Rectal smooth muscle tissue (tissue), 1 donor: ENCODE data around the gene RAB38.

Experiments used
- H3K27ac ChIP-seq: one replicate; pipeline ENCODE4 v1.7.0; 2013; ENCODE audit warnings: low read depth, low read length, inconsistent platforms
- H3K27me3 ChIP-seq: one replicate; pipeline ENCODE4 v1.7.0; 2013; ENCODE audit warnings: low read length; ENCODE audit not compliant: control insufficient read depth, insufficient read depth
- H3K36me3 ChIP-seq: one replicate; pipeline ENCODE4 v1.7.0; 2013; ENCODE audit warnings: low read length; ENCODE audit not compliant: control insufficient read depth, insufficient read depth
- H3K4me1 ChIP-seq: one replicate; pipeline ENCODE4 v1.7.0; 2013; ENCODE audit warnings: low read length; ENCODE audit not compliant: control insufficient read depth, insufficient read depth
- H3K4me3 ChIP-seq: one replicate; pipeline ENCODE4 v1.7.0; 2013; ENCODE audit warnings: low read length
- H3K9ac ChIP-seq: one replicate; pipeline ENCODE4 v1.7.0; 2013; ENCODE audit warnings: low read length

The RAB38 gene

DNA sequence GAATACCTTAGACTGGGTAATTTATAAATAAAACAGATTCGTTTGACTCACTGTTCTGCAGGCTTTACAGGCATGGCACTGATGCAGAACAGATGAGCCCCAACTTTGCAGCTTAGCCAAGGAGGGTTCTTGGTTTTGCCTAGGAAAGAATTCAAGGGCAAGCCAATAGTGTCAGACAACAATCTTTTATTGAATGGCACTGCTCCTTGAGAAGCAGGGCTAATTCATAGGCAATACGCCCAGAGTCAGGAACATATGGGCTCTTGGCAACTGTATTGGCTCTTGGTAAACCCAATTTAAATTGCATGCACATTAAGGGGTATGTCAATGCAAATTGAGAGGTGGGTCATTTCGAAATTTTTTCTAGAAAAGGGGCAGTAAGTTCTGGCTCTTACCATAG, 87.9 kb downstream of the RAB38 start:
- H3K36me3 ChIP-seq: no peaks in the 10 kb centered on the region
- H3K9ac ChIP-seq: no peak overlapping the region
- no peaks in the 10 kb centered on the region for H3K4me1 ChIP-seq

DNA sequence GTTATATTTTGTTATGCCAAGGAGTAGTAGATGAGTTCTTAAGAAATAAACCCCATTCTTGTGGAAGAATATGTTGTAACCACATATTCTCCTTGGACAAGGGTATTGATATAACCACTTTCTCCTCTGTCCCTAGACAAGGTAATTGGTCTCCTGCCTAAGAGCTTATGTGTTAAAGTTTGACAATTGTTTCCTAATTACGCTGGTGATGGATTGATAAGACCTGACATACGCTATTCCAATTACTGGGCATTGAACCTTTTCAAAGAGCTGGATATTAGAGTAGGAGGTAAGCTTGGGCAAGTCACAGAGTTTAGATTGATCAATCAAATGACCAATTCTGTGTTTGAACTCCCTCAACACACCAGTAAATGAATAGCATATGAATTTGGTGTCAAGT, 88.9 kb downstream of the RAB38 start:
- no peak overlapping the region for H3K27ac ChIP-seq
- no peak overlapping the region for H3K9ac ChIP-seq
- H3K27me3 ChIP-seq: no peaks in the 10 kb centered on the region
- no peaks in the 10 kb centered on the region for H3K36me3 ChIP-seq
- H3K4me3 ChIP-seq: no peak overlapping the region
- no peaks in the 10 kb centered on the region for H3K4me1 ChIP-seq

More for the DNA sequence above, 87.9 kb downstream of the RAB38 start:
- no peak overlapping the region for H3K4me3 ChIP-seq
- no peaks in the 10 kb centered on the region for H3K27me3 ChIP-seq
- H3K27ac ChIP-seq: no peak overlapping the region

DNA sequence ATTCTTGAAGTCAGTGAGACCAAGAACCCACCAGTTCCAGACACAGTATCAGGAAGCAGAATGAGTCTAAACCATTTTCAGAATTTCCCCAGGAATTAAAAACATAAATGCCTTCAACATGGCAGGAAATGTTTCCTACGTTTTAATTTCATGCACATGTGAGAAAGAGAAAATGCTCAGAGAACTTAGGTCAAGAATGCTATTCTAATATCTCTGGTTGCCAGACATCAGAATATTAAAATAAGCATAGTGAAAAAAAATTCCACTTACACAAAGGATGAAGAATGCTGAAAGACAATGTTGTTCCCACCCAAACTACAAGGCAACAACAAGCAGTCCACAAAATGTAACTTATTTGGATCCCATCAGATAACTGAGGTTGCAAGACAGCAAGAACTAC, 104.8 kb downstream of the RAB38 start:
- H3K4me3 ChIP-seq: no peak overlapping the region
- no peaks in the 10 kb centered on the region for H3K27me3 ChIP-seq
- H3K27ac ChIP-seq: no peak overlapping the region
- H3K36me3 ChIP-seq: no peaks in the 10 kb centered on the region
- H3K9ac ChIP-seq: no peak overlapping the region
- H3K4me1 ChIP-seq: no peaks in the 10 kb centered on the region

DNA sequence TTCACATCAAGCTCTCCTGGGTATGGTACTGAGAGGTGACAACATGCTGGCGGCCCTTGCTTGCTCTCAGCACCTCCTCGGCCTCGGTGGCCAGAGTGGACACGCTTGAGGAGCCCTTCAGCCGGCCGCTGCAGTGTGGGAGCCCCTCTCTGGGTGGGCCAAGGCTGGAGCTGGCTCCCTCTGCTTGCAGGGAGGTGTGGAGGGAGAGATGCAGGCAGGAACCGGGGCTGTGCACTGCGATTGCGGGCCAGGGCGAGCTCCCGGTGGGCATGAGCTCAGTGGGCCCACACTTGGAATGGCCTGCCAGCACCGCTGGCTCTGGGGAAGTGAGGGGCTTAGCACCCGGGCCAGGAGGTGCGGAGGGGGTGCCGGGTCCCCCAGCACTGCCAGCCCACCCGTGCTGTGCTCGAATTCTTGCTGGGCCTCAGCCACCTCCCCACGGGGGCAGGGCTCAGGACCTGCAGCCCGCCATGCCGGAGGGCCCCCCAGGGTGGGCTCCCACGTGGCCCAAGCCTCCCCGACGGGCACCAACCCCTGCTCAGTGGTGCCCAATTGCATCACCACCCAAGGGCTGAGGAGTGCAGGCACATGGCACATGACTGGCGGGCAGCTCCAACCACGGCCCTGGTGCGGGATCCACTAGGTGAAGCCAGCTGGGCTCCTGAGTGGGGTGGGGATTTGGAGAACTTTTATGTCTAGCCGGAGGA, 106.2 kb downstream of the RAB38 start:
- H3K36me3 ChIP-seq: no peaks in the 10 kb centered on the region
- no peak overlapping the region for H3K27ac ChIP-seq
- H3K4me3 ChIP-seq: no peak overlapping the region
- H3K9ac ChIP-seq: no peak overlapping the region
- no peaks in the 10 kb centered on the region for H3K4me1 ChIP-seq
- H3K27me3 ChIP-seq: no peaks in the 10 kb centered on the region

DNA sequence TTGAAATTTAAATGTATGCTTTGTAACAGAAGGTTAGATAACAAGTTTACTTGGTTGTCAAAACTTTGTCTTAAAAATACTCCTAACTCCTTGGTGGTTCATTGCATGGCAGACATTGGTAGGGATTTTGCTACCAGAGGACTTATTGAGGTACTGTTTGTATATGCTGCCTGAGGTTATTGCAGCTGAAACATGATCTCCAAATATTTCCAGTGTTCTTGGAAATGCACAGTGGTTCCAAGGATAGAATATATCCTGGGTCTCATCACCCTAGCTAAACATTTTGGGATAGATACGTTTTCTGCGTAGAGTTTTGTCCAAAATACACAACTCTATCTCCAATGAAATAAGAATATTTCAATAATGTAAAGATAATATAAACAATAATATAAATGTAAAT, 109.2 kb downstream of the RAB38 start:
- Histone ChIP-seq H3K4me3 (no peak overlapping the region), H3K9ac (no peak overlapping the region), H3K4me1 (no peaks in the 10 kb centered on the region), H3K27me3 (no peaks in the 10 kb centered on the region), H3K36me3 (no peaks in the 10 kb centered on the region), H3K27ac (no peak overlapping the region)

DNA sequence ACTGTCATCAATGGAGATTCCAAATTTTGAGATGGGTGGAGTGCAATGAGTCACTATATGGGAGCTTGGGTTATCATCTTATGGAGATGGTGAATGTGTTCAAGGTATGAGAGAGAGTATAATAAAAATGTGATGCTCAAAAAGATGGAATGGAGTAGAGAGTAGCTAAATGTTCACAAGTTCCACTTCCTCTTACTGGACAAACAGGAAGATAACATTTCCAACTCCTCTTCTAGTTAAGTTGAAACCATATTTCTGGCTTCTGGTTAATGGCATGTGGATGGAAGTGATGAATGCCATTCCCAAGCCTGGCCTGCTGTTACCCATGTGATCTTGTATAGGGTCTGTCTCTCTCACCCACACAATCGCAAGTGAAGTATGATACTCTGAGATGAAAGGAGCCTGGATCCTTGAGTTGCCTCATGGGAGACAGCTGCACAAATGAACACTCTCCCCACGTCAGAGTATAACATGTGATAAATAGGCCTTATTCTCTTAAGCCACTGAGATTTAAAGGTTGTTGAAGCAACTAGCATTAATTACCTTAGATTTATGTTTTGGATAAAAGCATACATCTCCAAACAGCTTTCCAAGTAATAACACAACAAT, 111.0 kb downstream of the RAB38 start:
- Histone ChIP-seq H3K9ac (no peak overlapping the region), H3K27ac (no peak overlapping the region), H3K27me3 (no peaks in the 10 kb centered on the region), H3K4me3 (no peak overlapping the region), H3K36me3 (no peaks in the 10 kb centered on the region), H3K4me1 (no peaks in the 10 kb centered on the region)
